GM04504 (cell line): ENCODE data around the gene MYT1.
A peak's percentile ranks its signal among the peaks of the same experiment; 100 is the strongest.

Experiments
- DNase-seq: peaks from one replicate; pipeline ENCODE4 v3.0.0-alpha.2; 2012; ENCODE audit warnings: low read depth

Gene MYT1

GRCh38 chr20:64219202-64219601 lies 55.0 kb downstream of the MYT1 start:
- DNase-seq: no peak

- no peak for DNase-seq
These were observed 55.5 kb downstream of the MYT1 start for GRCh38 chr20:64219730-64220129.

GRCh38 chr20:64220420-64220819 lies 56.2 kb downstream of the MYT1 start:
- DNase-seq: no peak

- no peak for DNase-seq
These were observed 56.8 kb downstream of the MYT1 start for GRCh38 chr20:64220891-64221527.

GRCh38 chr20:64222291-64222735 lies 58.1 kb downstream of the MYT1 start:
- no peak for DNase-seq

GRCh38 chr20:64222851-64223525 lies 58.7 kb downstream of the MYT1 start:
- DNase-seq: no peak

GRCh38 chr20:64223526-64224067 lies 59.3 kb downstream of the MYT1 start:
- no peak for DNase-seq

- DNase-seq: peak; percentile 81
These were observed 60.3 kb downstream of the MYT1 start for GRCh38 chr20:64224351-64225170.

- no peak for DNase-seq
These were observed 60.9 kb downstream of the MYT1 start for GRCh38 chr20:64225171-64225595.

- DNase-seq: no peak
These were observed 61.8 kb downstream of the MYT1 start for GRCh38 chr20:64225828-64226598.

GRCh38 chr20:64226686-64227580 lies 62.7 kb downstream of the MYT1 start:
- no peak for DNase-seq

GRCh38 chr20:64228086-64228653 lies 63.9 kb downstream of the MYT1 start:
- DNase-seq: no peak

GRCh38 chr20:64228751-64229506 lies 64.7 kb downstream of the MYT1 start:
- no peak for DNase-seq

GRCh38 chr20:64229507-64230061 lies 65.3 kb downstream of the MYT1 start:
- DNase-seq: no peak

GRCh38 chr20:64230461-64231145 lies 66.4 kb downstream of the MYT1 start:
- DNase-seq: no peak

GRCh38 chr20:64231621-64232550 lies 67.6 kb downstream of the MYT1 start:
- no peak for DNase-seq

- no peak for DNase-seq
These were observed 68.5 kb downstream of the MYT1 start for GRCh38 chr20:64232794-64233193.

- no peak for DNase-seq
These were observed 69.5 kb downstream of the MYT1 start for GRCh38 chr20:64233725-64234124.
